A549 (cell line): ENCODE data around the gene FBXO30. TPM values are rescaled to one million over a fixed set of nuclear protein-coding genes. Genes with fewer than 3 reads are reported as not detected.
A peak's percentile ranks its signal among the peaks of the same experiment; 100 is the strongest.

Experiments
- ATAC-seq, 2 experiments: fragments of 200-7000 bp in 1 of 2; fragments of >200 bp in 1 of 2; cut with Nextera tagmentation in 1 of 2; cut with Tn5 transposase in 1 of 2; 3 replicates each; pipeline versions ENCODE4 v1.8.0 to v1.9.1; 2018 to 2020; ENCODE audit warnings: mild to moderate bottlenecking in 1 of 2, moderate library complexity in 1 of 2
- CTCF ChIA-PET: fragments of 300-600 bp; sonication (Branson Sonifier 250); formaldehyde crosslinking; extraction: SDS; loops from one replicate; lab custom pipeline; 2021; ENCODE audit warnings: antibody characterized with exemption, inconsistent platforms; lab: Yijun Ruan, JAX
- POLR2A ChIA-PET: fragments of 350-600 bp; formaldehyde crosslinking; extraction: SDS; loops from one replicate; lab custom pipeline; 2021; ENCODE audit warnings: antibody characterized with exemption, inconsistent platforms; lab: Yijun Ruan, JAX
- DNase-seq, 2 experiments: peaks; one replicate each; pipeline versions ENCODE4 v3.0.0 to v3.0.0-alpha.2; 2011 to 2016; ENCODE audit warnings: low read depth in 1 of 2, low spot score in 1 of 2
- FAIRE-seq: peaks from 2 replicates; lab custom pipeline; 2011; peaks lifted over from hg19 to GRCh38; lab: Jason Lieb, UNC
- H3K27ac ChIP-seq, 2 experiments: fragments of >200 bp; sonication (Bioruptor Twin); formaldehyde crosslinking; 3 replicates each; pipeline ENCODE4 v1.5.1; 2016 to 2017
- H3K4me1 ChIP-seq: fragments of >200 bp; sonication (Bioruptor Twin); formaldehyde crosslinking; 3 replicates; pipeline ENCODE4 v1.6.1; 2016
- H3K4me2 ChIP-seq: fragments of >200 bp; sonication (Bioruptor Twin); formaldehyde crosslinking; 3 replicates; pipeline ENCODE4 v1.6.1; 2016
- H3K4me3 ChIP-seq: fragments of >200 bp; sonication (Bioruptor Twin); formaldehyde crosslinking; 3 replicates; pipeline ENCODE4 v1.5.1; 2016
- H3K9me3 ChIP-seq: fragments of >200 bp; sonication (Bioruptor Twin); formaldehyde crosslinking; 3 replicates; pipeline ENCODE4 v1.6.1; 2016
- CHD4 ChIP-seq: fragments of 200-600 bp; sonication (generic); IDR thresholded peaks from 2 replicates; pipeline ENCODE4 v1.6.1; 2016; ENCODE audit warnings: antibody characterized with exemption, mild to moderate bottlenecking, borderline replicate concordance
- EHMT2 ChIP-seq: fragments of 200-600 bp; sonication (generic); IDR thresholded peaks from 2 replicates; pipeline ENCODE4 v1.6.1; 2016; ENCODE audit warnings: antibody characterized with exemption, low read depth, mild to moderate bottlenecking, moderate library complexity
- EP300 ChIP-seq, 2 experiments: fragments of >200 bp; sonication (Bioruptor Twin); formaldehyde crosslinking; IDR thresholded peaks; 2 replicates in 1 of 2; 3 replicates in 1 of 2; pipeline ENCODE4 v1.6.1; 2016 to 2017
- FOXS1 ChIP-seq: fragments of 250-450 bp; sonication (Bioruptor Pico); IDR thresholded peaks from 2 replicates; pipeline ENCODE4 v1.5.0; 2020; ENCODE audit warnings: mild to moderate bottlenecking, moderate library complexity
- HDAC2 ChIP-seq: fragments of 200-600 bp; sonication (generic); IDR thresholded peaks from 2 replicates; pipeline ENCODE4 v1.6.1; 2016
- HOXB13 ChIP-seq: fragments of 250-450 bp; sonication (Bioruptor Pico); IDR thresholded peaks from 2 replicates; pipeline ENCODE4 v1.5.0; 2020; ENCODE audit warnings: low read depth, mild to moderate bottlenecking, moderate library complexity
- HOXB5 ChIP-seq: fragments of 250-450 bp; sonication (Bioruptor Pico); IDR thresholded peaks from 2 replicates; pipeline ENCODE4 v1.5.0; 2020; ENCODE audit warnings: mild to moderate bottlenecking, moderate library complexity
- JUN ChIP-seq, 2 experiments: fragments of >200 bp; sonication (Bioruptor Twin); formaldehyde crosslinking; IDR thresholded peaks; 2 replicates in 1 of 2; 3 replicates in 1 of 2; pipeline ENCODE4 v1.6.1; 2016 to 2017
- KDM5A ChIP-seq: fragments of 200-600 bp; sonication (generic); IDR thresholded peaks from 2 replicates; pipeline ENCODE4 v1.6.1; 2016; ENCODE audit warnings: antibody characterized with exemption, mild to moderate bottlenecking
- NFE2L2 ChIP-seq: fragments of 150-350 bp; conservative IDR thresholded peaks from 2 replicates; pipeline ENCODE4 v1.6.1; 2014; ENCODE audit warnings: low read length
- POLR2A ChIP-seq: IDR thresholded peaks from 2 replicates; pipeline ENCODE4 v1.6.1; 2012; ENCODE audit warnings: mild to moderate bottlenecking, low read length
- POLR2AphosphoS2 ChIP-seq: conservative IDR thresholded peaks from 2 replicates; pipeline ENCODE4 v1.6.1; 2012; ENCODE audit warnings: low read length, improper control_type of control experiment, inconsistent platforms
- SREBF2 ChIP-seq: fragments of 450-650 bp; IDR thresholded peaks from 2 replicates; pipeline ENCODE4 v1.6.1; 2014; ENCODE audit warnings: mild to moderate bottlenecking, moderate library complexity
- WGBS: methylation state at CpG from one replicate; pipeline ENCODE4 v1.1.6; 2017; ENCODE audit errors: missing lambda C conversion rate; 5-methylcytosine and 5-hydroxymethylcytosine counted together
- polyA minus RNA-seq: library from RNA; depleted of rRNA, polyadenylated mRNA; stranded (reverse); fragments of >200 nt; gene quantifications from 2 replicates; pipeline ENCODE4 v1.2.3, GENCODE V29; 2011; rRNA and poly(A)+ RNA removed
- polyA plus RNA-seq, 4 experiments: library from polyadenylated mRNA; depleted of rRNA in 3 of 4; stranded (reverse); fragments of >200 nt; fragmentation: RNase III in 1 of 4; extraction: RNeasy Plus Mini Kit Qiagen cat#74134 plus additional on column Dnase treatment in 1 of 4; gene quantifications; 2 replicates in 3 of 4; 3 replicates in 1 of 4; pipeline ENCODE4 v1.2.3, GENCODE V29; 2011 to 2017
- TF ChIP-seq, protein P1 (sequence below): IDR thresholded peaks from 2 replicates; pipeline ENCODE4 v1.6.1; 2012
- TF ChIP-seq, protein P2 (sequence below): fragments of 200-600 bp; sonication (generic); IDR thresholded peaks from 2 replicates; pipeline ENCODE4 v1.6.1; 2016; ENCODE audit warnings: antibody characterized with exemption, mild to moderate bottlenecking, moderate library complexity
- TF ChIP-seq, protein P3 (sequence below): fragments of >200 bp; sonication (Bioruptor Twin); formaldehyde crosslinking; IDR thresholded peaks from 3 replicates; pipeline ENCODE4 v1.6.1; 2016

Gene FBXO30, protein sequence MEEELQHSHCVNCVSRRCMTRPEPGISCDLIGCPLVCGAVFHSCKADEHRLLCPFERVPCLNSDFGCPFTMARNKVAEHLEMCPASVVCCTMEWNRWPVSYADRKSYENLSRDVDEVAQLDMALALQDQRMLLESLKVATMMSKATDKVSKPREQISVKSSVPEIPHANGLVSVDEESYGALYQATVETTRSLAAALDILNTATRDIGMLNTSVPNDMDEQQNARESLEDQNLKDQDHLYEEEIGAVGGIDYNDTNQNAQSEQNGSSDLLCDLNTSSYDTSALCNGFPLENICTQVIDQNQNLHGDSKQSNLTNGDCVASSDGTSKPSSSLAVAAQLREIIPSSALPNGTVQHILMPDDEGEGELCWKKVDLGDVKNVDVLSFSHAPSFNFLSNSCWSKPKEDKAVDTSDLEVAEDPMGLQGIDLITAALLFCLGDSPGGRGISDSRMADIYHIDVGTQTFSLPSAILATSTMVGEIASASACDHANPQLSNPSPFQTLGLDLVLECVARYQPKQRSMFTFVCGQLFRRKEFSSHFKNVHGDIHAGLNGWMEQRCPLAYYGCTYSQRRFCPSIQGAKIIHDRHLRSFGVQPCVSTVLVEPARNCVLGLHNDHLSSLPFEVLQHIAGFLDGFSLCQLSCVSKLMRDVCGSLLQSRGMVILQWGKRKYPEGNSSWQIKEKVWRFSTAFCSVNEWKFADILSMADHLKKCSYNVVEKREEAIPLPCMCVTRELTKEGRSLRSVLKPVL
- polyA plus RNA-seq (2011; rRNA removed), result 8.5 and 10.4 TPM in 2 replicates
- polyA plus RNA-seq (2012; cell fraction: cytosol; rRNA removed), result 1.9 and 2.1 TPM in 2 replicates
- polyA plus RNA-seq (2012; cell fraction: nucleus; rRNA removed), result 1.5 and 2.5 TPM in 2 replicates
- polyA plus RNA-seq (2017; fragmentation: RNase III; extraction: RNeasy Plus Mini Kit Qiagen cat#74134 plus additional on column Dnase treatment), result 7.7 to 8.3 TPM (median 8.0 TPM) in 3 replicates
- polyA minus RNA-seq, result 6.1 and 7.2 TPM in 2 replicates

DNA sequence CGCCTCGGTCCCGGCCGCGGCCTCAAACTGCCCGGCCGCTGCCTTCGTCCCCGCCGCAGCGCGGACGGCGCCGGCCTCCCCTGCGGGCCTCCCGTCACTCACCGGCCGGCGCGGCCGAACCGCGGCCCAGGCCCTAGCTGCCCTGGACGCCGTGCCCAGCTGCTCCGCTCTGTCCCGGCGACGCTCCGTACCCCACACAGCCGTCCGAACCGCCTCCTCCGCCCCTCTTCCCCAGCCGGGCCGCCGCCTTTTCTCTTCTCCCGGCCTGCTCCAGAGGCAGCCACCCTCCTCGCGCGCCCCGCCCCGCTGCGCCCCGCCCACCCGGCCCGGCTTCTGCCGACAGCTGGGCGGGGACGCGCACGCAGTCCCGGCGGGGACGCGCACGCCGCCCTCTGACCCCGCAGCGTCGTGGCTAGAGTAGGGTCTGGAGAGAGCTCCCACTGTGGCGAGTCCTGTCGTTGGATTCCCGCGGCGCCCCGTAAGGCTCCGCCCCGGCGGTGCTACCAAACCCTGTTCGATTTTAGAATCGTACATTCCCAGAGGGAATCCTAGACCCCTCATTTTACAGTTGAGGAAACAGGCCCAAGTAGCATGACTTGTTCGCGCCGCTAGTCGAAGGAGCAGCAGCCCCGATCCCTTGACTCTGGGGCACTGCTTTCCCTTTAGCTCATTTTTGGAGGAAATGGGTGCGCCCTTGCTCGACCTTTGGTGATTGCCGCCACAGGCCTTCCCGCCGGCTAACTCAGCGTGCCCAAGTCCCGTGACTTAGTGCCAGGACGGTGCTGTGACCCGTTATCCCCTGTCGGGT, at the start of gene FBXO30:
FBXO30 (minus strand) TSS at position 295 of the 808 bp plus-strand sequence. CDS start 8,390 bp downstream, outside the sequence.
- peak; percentile 49 to 85 for DNase-seq
- ChIA-PET CTCF (interaction anchor here (0.6 to 1.2 kb wide), 3 partner anchors 9 to 348 kb away, joined by 3 read pairs; no protein-coding TSS in a partner anchor), POLR2A (interaction anchor here (0.6 to 3.0 kb wide), 4 partner anchors 78 to 1399 kb away, joined by 3 to 69 read pairs (median 5); partner anchors contain the start of gene EPM2A)
- FAIRE-seq, result no peak
- Histone ChIP-seq H3K9me3 (no peaks in the 10 kb centered on the region), H3K4me2 (peak within 1 kb of the TSS; percentile 94), H3K4me1 (peaks cover 27% of the 10 kb centered on the region; the same call in 2 of the 3 replicates), H3K27ac (peak within 1 kb of the TSS; percentile 98 to 100), H3K4me3 (peak within 1 kb of the TSS; percentile 78)
- peak; percentile 52 to 79; a peak in 3 of 5 replicates for TF ChIP-seq JUN (IDR thresholded peaks at IDR 0.05)
- TF ChIP-seq NFE2L2, result no peak
- no peak for TF ChIP-seq POLR2AphosphoS2
- TF ChIP-seq HDAC2, result no peak
- no peak for TF ChIP-seq EHMT2
- TF ChIP-seq, protein P1, sequence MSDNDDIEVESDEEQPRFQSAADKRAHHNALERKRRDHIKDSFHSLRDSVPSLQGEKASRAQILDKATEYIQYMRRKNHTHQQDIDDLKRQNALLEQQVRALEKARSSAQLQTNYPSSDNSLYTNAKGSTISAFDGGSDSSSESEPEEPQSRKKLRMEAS, result peak; percentile 50
- no peak for TF ChIP-seq HOXB5 (CRISPR knock-in tag)
- TF ChIP-seq KDM5A, result no peak
- TF ChIP-seq, protein P2, sequence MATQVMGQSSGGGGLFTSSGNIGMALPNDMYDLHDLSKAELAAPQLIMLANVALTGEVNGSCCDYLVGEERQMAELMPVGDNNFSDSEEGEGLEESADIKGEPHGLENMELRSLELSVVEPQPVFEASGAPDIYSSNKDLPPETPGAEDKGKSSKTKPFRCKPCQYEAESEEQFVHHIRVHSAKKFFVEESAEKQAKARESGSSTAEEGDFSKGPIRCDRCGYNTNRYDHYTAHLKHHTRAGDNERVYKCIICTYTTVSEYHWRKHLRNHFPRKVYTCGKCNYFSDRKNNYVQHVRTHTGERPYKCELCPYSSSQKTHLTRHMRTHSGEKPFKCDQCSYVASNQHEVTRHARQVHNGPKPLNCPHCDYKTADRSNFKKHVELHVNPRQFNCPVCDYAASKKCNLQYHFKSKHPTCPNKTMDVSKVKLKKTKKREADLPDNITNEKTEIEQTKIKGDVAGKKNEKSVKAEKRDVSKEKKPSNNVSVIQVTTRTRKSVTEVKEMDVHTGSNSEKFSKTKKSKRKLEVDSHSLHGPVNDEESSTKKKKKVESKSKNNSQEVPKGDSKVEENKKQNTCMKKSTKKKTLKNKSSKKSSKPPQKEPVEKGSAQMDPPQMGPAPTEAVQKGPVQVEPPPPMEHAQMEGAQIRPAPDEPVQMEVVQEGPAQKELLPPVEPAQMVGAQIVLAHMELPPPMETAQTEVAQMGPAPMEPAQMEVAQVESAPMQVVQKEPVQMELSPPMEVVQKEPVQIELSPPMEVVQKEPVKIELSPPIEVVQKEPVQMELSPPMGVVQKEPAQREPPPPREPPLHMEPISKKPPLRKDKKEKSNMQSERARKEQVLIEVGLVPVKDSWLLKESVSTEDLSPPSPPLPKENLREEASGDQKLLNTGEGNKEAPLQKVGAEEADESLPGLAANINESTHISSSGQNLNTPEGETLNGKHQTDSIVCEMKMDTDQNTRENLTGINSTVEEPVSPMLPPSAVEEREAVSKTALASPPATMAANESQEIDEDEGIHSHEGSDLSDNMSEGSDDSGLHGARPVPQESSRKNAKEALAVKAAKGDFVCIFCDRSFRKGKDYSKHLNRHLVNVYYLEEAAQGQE, result no peak
- peak; percentile 67 for TF ChIP-seq POLR2A
- TF ChIP-seq EP300 (IDR thresholded peaks at IDR 0.05), result no peak
- TF ChIP-seq, protein P3, sequence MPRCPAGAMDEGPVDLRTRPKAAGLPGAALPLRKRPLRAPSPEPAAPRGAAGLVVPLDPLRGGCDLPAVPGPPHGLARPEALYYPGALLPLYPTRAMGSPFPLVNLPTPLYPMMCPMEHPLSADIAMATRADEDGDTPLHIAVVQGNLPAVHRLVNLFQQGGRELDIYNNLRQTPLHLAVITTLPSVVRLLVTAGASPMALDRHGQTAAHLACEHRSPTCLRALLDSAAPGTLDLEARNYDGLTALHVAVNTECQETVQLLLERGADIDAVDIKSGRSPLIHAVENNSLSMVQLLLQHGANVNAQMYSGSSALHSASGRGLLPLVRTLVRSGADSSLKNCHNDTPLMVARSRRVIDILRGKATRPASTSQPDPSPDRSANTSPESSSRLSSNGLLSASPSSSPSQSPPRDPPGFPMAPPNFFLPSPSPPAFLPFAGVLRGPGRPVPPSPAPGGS, result peak; percentile 74; the same call in 1 of the 3 replicates
- 0% methylated on average over 9 of the region's 88 CpGs for WGBS
- ATAC-seq, result peak; percentile 89

DNA sequence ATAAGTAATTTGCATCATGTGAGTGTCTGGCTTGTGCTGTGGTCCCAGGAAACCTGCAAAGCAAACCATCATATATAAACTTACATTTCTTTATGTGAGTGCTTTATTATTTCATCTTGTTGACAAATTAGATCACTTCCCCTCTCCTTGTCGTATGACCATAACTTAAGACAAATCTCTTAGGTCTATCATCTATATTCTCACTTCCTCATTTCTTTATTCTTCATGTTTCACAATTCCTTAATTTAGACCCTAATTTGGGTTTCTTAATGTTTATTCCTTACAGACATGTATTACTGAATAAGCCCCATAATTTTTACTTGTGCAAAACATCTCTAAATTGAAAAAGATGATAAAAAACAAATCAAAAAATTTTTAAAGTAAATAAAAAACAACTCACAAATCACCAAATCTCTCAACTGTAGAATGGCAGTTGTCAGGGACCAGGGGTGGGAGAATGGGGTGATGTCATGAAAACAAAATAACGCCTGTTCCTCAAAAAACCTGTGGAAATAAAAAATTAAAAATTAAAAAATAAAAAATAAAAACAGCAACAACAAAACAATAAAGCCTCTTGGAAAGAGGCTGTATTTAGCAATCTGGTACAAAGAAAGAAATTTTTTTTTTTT, 49.5 kb upstream of the FBXO30 start:
- FAIRE-seq, result no peak
- Histone ChIP-seq H3K4me2 (no peak overlapping the region), H3K4me3 (no peak overlapping the region)
- no peak for TF ChIP-seq SREBF2
- TF ChIP-seq HOXB13 (CRISPR knock-in tag), result no peak
- no peak for TF ChIP-seq CHD4
- no peak for TF ChIP-seq FOXS1 (CRISPR knock-in tag)
- TF ChIP-seq, all 56 proteins: peak for 0
- Histone ChIP-seq H3K27ac (no peak overlapping the region), H3K4me1 (no peaks in the 10 kb centered on the region), H3K9me3 (peaks cover 5% of the 10 kb centered on the region; the same call in 1 of the 3 replicates)
- ChIA-PET POLR2A (no interaction called here), CTCF (no interaction called here)
- DNase-seq (no peak), ATAC-seq (no peak)
- WGBS, result 85% methylated on average over 2 of the region's 2 CpGs
